ENCODE data around the gene TNFAIP8. TPM values are rescaled to one million over a fixed set of nuclear protein-coding genes. Genes with fewer than 3 reads are reported as not detected.

The TNFAIP8 gene
- polyA plus RNA-seq, 1 of the 3 experiments (the other 2 are of a cell fraction), result 31.3 TPM

DNA sequence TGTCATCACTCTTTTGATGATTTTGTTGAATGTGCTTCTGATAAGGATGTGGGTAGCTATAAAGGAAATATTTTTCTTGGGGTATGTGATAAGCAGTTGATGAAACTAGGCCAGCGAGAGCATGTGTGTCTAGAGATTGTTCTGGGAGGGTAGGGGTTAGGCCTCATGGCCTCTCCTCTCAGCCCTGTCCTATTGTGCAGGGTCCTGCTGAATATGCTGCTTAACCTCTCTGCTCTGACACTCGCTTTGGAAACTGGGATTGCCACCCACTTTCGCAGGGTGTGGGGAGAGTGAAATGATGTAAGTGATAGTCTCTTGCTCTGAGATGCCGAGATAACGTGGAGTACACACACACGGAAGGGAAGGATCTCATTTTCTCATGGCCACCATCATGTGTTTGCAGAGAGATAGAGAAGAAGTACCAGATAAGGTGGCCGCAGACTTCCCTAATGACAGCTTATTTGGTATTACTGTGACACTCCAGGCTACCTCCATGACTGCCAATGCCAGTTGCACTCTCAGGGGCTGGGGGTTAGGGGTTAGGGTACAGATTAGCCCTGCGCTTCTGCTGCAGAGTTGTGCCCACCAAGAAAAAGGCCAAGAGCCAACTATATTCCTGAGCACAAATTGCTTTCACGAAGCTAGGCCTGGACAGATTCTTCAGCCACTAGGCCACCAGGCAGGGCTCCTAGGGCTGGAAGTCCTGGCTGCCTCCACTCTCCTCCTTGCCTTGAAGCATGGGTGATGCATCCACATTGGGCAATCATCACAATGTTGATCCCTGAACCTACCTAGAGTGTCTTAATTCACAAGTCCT lies 25.2 kb upstream of the TNFAIP8 start:
- ChIA-PET POLR2A (no interaction called here), CTCF (interaction anchor here (1.4 kb wide), 1 partner anchor 82 kb away, joined by 6 read pairs; no protein-coding TSS in a partner anchor)
- Histone ChIP-seq H4K20me1 (ENCODE audit: insufficient read depth) (no peaks in the 10 kb centered on the region), H3K4me1 (ENCODE audit: control insufficient read depth in 1 of 2, insufficient read depth in 2 of 2, low read depth in 1 of 2, low read length in 1 of 2) (peaks cover 7 to 10% of the 10 kb centered on the region in 2 experiments; a peak in 1 of 4 replicates), H3K27me3 (ENCODE audit: insufficient read depth) (no peaks in the 10 kb centered on the region), H3K27ac (ENCODE audit: low read depth in 2 of 2, low read length in 1 of 2) (no peak overlapping the region), H3K9me3 (no peaks in the 10 kb centered on the region), H3K9me2 (no peaks in the 10 kb centered on the region), H3K36me3 (replicated peaks in 1 of 2; ENCODE audit: control insufficient read depth in 1 of 2, insufficient read depth in 2 of 2, low read length in 1 of 2) (no peaks in the 10 kb centered on the region), H3K9ac (no peak overlapping the region), H3K4me3 (ENCODE audit: low read depth in 2 of 2, low read length in 1 of 2) (no peak overlapping the region), H3K4me2 (no peak overlapping the region), H2AFZ (ENCODE audit: low read depth) (no peak overlapping the region), H3F3A (replicated peaks; ENCODE audit: insufficient read depth) (peaks cover 4% of the 10 kb centered on the region), H3K79me2 (ENCODE audit: insufficient read depth) (peaks cover 39% of the 10 kb centered on the region)
- no peak for DNase-seq
- 99% methylated on average over 8 of the region's 9 CpGs for WGBS (ENCODE audit: low lambda C conversion rate)
- TF ChIP-seq CHD2 (IDR thresholded peaks at IDR 0.05; ENCODE audit: low read length, partially characterized antibody), result no peak
- no peak for TF ChIP-seq TAF1 (IDR thresholded peaks at IDR 0.05; ENCODE audit: borderline replicate concordance, low read depth, low read length)
- no peak for TF ChIP-seq MXI1 (IDR thresholded peaks at IDR 0.05; ENCODE audit: low read depth, low read length)
- no peak for TF ChIP-seq FOXM1 (IDR thresholded peaks at IDR 0.05; ENCODE audit: low read depth)
- no peak for TF ChIP-seq JUND (IDR thresholded peaks at IDR 0.05)
- TF ChIP-seq, protein P1, sequence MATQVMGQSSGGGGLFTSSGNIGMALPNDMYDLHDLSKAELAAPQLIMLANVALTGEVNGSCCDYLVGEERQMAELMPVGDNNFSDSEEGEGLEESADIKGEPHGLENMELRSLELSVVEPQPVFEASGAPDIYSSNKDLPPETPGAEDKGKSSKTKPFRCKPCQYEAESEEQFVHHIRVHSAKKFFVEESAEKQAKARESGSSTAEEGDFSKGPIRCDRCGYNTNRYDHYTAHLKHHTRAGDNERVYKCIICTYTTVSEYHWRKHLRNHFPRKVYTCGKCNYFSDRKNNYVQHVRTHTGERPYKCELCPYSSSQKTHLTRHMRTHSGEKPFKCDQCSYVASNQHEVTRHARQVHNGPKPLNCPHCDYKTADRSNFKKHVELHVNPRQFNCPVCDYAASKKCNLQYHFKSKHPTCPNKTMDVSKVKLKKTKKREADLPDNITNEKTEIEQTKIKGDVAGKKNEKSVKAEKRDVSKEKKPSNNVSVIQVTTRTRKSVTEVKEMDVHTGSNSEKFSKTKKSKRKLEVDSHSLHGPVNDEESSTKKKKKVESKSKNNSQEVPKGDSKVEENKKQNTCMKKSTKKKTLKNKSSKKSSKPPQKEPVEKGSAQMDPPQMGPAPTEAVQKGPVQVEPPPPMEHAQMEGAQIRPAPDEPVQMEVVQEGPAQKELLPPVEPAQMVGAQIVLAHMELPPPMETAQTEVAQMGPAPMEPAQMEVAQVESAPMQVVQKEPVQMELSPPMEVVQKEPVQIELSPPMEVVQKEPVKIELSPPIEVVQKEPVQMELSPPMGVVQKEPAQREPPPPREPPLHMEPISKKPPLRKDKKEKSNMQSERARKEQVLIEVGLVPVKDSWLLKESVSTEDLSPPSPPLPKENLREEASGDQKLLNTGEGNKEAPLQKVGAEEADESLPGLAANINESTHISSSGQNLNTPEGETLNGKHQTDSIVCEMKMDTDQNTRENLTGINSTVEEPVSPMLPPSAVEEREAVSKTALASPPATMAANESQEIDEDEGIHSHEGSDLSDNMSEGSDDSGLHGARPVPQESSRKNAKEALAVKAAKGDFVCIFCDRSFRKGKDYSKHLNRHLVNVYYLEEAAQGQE (IDR thresholded peaks at IDR 0.05; ENCODE audit: low read depth, low read length), result no peak
- TF ChIP-seq ELF1 (IDR thresholded peaks at IDR 0.05), result no peak
- TF ChIP-seq SIN3A (IDR thresholded peaks at IDR 0.05; ENCODE audit: borderline replicate concordance, low read depth, low read length), result no peak

DNA sequence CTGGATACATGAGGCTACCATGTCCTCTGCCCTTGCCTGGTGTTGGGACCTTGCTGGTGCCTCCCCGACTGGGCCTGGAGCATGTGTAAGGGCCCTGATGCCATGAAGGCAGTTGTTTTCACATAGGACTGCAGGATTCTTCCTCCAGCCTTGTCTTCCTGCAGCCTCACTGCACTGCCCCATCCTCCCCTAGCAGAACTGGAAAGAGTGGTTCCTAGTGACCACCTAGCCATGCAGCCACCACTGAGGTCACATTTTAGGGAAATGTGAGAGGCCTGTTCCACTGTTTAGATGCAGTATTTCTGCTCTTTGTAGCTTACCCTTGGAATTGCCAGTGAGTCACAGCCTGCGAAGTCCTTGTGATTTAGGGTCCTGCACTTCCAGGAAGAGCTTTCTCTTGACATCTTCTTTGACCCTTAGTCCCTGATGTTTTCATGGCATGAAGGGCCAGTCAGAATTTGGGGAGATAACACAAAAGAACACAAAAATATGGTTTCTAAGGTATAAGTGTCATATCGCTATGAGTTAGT lies 24.2 kb upstream of the TNFAIP8 start:
- ChIA-PET CTCF (no interaction called here), POLR2A (no interaction called here)
- H3K9me2 ChIP-seq, result no peaks in the 10 kb centered on the region
- H3K79me2 ChIP-seq (ENCODE audit: insufficient read depth), result peaks cover 35% of the 10 kb centered on the region; the same call in 1 of the 2 replicates
- no peak overlapping the region for H2AFZ ChIP-seq (ENCODE audit: low read depth)
- H3F3A ChIP-seq (replicated peaks; ENCODE audit: insufficient read depth), result peaks cover 4% of the 10 kb centered on the region
- no peaks in the 10 kb centered on the region for H3K27me3 ChIP-seq (ENCODE audit: insufficient read depth)
- 94% methylated on average over 2 of the region's 3 CpGs for WGBS (ENCODE audit: low lambda C conversion rate)
- H3K4me1 ChIP-seq (ENCODE audit: control insufficient read depth in 1 of 2, insufficient read depth in 2 of 2, low read depth in 1 of 2, low read length in 1 of 2), result peaks cover 10 to 11% of the 10 kb centered on the region in 2 experiments; a peak in 2 of 4 replicates
- TF ChIP-seq TEAD4 (IDR thresholded peaks at IDR 0.05; ENCODE audit: borderline replicate concordance, insufficient read depth) (no peak), NRF1 (IDR thresholded peaks at IDR 0.05; ENCODE audit: low read depth, low read length) (no peak), JUND (IDR thresholded peaks at IDR 0.05) (no peak)
- TF ChIP-seq, protein P2, sequence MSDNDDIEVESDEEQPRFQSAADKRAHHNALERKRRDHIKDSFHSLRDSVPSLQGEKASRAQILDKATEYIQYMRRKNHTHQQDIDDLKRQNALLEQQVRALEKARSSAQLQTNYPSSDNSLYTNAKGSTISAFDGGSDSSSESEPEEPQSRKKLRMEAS (IDR thresholded peaks at IDR 0.05; ENCODE audit: low read depth), result no peak
- TF ChIP-seq, protein P1 (IDR thresholded peaks at IDR 0.05; ENCODE audit: low read depth, low read length), result no peak
- H3K4me3 ChIP-seq (ENCODE audit: low read depth in 2 of 2, low read length in 1 of 2), result no peak overlapping the region
- no peak overlapping the region for H3K9ac ChIP-seq
- no peaks in the 10 kb centered on the region for H3K9me3 ChIP-seq
- H3K4me2 ChIP-seq, result no peak overlapping the region
- DNase-seq, result no peak
- no peaks in the 10 kb centered on the region for H4K20me1 ChIP-seq (ENCODE audit: insufficient read depth)
- no peaks in the 10 kb centered on the region for H3K36me3 ChIP-seq (replicated peaks in 1 of 2; ENCODE audit: control insufficient read depth in 1 of 2, insufficient read depth in 2 of 2, low read length in 1 of 2)
- no peak overlapping the region for H3K27ac ChIP-seq (ENCODE audit: low read depth in 2 of 2, low read length in 1 of 2)

Measured in SK-N-SH (cell line).